GM18502 (cell line): ENCODE measurements around the gene ADAMTS7.
"Not testable (repeated sequence)": the region's sequence is repeated elsewhere in the genome, so short reads cannot be mapped to it uniquely, and the experiment has no call there.

Experiments
- ATAC-seq: cut with Tn5 transposase; IDR thresholded peaks from one replicate; pipeline ENCODE4 v1.9.1; 2021; ENCODE audit warnings: mild to moderate bottlenecking; ENCODE audit not compliant: unreplicated experiment, poor library complexity

The ADAMTS7 gene

GRCh38 chr15:78732634-78733033 is 78.6 kb downstream of the ADAMTS7 start:
- ATAC-seq: no peak

- ATAC-seq: no peak
Measured at GRCh38 chr15:78730955-78731354, 80.3 kb downstream of the ADAMTS7 start.

GRCh38 chr15:78728427-78728826 is 82.8 kb downstream of the ADAMTS7 start:
- not testable (repeated sequence) for ATAC-seq

DNA sequence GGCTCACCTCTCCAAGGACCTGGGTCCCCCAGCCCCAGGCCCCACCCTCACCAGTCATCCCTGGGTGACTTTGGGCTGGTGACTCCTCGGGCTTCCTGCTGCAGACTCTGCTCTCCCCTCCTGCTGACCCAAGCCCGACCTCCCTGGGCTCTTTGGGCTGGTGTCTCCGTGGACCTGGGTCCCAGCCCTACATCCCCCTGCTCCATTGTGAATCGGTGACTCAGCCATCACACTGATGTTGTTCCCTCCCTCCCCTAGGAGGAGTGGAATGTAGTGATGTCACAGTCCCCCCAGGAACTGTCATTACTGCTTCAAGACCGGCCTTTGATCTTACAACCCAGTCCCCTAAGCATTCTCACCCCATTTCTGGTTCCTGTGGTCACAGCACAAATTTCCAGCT is 83.7 kb downstream of the ADAMTS7 start:
- ATAC-seq: no peak

DNA sequence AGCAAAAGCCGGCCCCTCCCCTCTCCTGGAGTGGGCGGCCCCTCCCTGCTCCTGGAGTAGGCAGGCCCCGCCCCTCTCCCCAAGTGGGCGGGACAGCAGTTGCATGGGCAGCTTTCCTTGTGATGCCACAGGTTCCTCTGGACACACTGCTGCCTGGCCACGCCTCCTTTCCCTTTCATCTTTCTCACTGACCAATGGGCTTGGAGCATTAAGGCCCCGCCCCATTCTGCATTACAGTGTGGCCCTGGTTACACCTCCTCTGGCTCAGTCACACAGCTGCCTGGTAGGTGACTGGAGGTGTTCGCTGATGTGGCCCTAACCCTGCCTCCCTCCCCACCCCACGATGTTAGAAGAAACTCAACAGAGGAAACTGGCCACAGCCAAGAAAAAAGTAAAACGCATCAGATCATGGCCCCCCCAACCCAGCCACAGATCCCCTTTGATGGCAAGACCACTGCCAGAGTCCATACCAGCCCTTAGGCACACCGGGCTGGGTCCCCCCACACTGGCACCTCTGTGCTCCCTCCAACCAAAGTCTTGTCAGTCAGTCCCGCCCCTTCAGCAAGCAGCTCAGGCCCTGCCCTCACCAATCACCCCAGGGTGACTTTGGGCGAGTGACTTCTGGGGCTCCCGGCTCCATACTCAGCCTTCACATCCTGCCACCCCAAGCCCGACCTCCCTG is 84.3 kb downstream of the ADAMTS7 start:
- no peak for ATAC-seq

DNA sequence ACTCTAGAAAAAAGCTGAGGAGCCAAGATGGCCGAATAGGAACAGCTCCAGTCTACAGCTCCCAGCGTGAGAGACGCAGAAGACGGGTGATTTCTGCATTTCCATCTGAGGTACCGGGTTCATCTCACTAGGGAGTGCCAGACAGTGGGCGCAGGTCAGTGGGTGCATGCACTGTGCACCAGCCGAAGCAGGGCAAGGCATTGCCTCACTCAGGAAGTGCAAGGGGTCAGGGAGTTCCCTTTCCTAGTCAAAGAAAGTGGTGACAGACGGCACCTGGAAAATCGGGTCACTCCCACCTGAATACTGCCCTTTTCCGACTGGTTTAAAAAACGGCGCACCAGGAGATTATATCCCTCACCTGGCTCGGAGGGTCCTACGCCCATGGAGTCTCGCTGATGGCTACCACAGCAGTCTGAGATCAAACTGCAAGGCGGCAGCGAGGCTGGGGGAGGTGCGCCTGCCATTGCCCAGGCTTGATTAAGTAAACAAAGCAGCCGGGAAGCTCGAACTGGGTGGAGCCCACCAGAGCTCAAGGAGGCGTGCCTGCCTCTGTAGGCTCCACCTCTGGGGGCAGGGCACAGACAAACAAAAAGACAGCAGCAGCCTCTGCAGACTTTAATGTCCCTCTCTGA is 91.3 kb downstream of the ADAMTS7 start:
- not testable (repeated sequence) for ATAC-seq

DNA sequence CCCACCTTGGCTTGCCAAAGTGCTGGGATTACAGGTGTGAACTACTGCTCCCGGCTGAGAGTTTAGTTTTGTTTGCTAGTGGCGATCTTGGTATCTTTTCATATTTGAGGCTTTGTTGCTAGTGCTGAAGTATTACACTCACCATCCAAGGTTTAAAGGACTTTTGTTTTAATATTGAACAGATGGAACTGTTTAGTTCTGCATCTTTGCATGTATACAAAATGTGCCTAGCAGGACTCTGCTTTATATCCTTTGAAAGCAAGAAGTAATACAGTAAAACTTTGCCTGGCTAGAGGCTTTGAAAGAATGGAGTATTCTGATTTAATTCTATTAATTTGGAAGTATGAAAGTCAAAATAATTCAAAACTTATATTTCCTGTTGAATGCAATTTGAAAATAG is 92.4 kb downstream of the ADAMTS7 start:
- ATAC-seq: no peak

GRCh38 chr15:78717956-78718656 is 93.2 kb downstream of the ADAMTS7 start:
- ATAC-seq: no peak

DNA sequence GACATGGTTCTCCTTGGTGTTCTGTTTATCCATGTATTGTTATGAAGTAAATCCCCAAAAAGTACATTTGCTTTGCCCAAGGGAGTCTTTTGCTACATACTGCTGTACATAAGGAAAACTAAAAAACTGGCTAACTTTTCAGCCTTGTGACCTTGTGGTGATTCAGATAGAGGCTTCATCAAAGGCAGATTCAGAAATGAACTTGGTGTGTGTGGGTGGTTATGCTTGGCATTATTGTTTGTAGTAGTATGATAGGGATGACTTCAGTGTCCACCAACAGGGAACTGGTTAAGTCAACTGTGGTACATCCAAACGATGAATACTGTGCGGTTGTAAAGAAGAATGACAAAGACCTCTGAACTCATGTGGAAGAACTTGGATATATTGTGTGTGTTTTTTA is 94.6 kb downstream of the ADAMTS7 start:
- ATAC-seq: no peak

DNA sequence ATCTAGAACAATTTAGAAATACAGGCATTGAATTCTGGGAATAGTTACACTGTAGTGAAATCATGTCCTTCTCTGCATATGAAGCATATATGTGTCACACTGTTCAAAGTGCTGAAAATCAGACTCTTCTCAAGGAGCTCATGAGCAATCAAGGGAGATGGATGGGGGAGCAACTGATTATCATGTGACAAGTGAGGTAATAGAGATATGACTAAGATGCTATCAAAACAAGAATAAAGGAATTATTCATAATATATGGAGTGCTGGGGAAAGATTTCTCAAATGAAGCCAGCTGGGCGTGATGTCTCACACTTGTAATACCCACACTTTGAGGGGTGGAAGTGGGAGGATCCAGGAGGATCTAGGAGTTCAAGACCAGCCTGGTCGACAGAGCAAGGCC is 95.3 kb downstream of the ADAMTS7 start:
- no peak for ATAC-seq

- ATAC-seq: no peak
Measured at GRCh38 chr15:78715434-78715833, 95.8 kb downstream of the ADAMTS7 start.

DNA sequence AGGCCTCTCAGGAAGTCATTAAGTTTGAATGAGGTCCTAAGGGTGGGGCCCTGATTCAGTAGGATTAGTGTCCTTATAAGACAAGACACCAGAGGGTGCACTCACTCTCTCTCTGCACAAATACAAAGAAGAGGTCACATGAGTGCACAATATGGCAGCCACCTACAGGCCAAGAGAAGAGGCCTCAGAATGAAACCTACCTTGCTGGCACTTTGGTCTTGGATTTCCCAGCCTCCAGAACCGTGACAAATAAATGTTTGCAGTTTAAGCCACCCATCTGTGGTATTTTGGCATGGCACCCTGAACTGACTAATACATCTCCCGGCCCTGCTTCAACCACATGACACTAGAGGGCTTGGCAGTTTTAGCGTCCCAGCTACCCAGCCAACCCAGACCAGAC is 96.4 kb downstream of the ADAMTS7 start:
- ATAC-seq: no peak

DNA sequence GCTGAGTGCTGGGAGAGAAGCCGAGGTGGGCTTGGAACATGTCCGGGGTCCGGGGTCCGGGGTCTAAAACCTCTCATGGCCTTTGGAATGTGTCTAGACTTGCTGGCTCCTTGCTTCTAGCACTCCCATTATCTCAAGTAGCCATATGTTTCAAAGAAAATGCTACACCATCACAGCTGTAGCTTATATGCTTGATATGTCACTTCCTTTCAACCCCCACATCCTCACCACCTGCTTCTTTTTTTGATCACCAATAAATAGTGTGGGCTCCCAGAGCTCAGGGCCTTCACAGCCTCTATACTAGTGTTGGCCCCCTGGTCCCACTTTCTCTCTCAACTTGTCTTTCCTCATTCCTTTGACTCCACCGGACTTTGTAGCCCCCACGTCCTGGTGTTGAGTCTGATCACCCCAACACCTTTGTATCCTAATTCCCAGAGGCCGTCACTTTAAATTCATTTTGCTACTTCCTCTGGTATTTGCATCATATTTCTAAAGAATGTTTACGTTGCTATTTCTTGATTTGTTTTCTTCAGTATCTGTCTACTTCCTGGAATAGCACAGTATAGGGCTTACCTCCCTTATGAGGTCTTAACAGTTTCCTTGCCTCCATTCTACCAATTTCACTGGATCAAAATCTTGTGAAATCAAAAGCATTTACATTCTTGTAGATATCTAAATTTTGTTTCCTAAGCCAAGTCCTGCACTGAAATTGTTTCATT is 98.3 kb downstream of the ADAMTS7 start:
- no peak for ATAC-seq

DNA sequence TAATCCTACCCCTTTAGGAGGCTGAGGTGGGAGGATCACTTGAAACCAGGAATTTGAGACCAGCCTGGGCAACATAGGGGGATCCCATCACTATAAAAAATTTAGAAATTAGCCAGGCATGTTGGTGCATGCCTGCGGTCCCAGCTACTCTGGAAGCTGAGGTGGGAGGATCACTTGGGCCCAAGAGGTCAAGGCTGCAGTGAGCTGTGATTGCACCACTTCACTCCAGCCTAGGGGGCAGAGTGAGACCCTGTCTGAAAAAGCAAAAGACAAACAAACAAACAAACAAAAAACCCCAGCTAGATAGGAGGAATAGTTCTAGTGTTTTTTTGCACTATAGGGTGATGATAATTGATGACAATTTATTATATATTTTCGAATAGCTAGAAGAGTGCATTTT is 99.6 kb downstream of the ADAMTS7 start:
- ATAC-seq: no peak

GRCh38 chr15:78709263-78709882 is 101.9 kb downstream of the ADAMTS7 start:
- ATAC-seq: no peak
